Measurements from ENCODE around the gene CDH15. TPM values are rescaled to one million over a fixed set of nuclear protein-coding genes. Genes with fewer than 3 reads are reported as not detected.

The CDH15 gene
- total RNA-seq, 1 experiment from 2014 or later, result 3.8 TPM

DNA sequence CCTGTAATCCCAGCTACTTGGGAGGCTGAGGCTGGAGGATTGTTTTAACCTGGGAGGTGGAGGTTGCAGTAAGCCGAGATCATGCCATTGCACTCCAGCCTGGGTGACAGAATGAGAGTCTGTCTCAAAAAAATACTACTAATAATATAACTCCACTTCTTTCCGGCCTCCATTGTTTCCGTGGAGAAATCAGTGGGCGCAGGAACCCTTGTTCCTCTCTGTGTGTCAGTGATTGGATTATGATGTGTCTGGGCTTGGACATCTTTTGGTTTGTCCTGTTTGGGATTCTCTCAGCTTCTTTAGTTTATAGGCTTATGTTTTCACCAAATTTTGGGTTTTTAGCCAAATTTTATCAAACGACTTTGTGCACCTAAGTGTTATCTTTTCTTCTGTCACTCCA lies 41.1 kb upstream of the CDH15 start:
- TF ChIP-seq CEBPB (IDR thresholded peaks at IDR 0.05; ENCODE audit: low read depth) (no peak), YY1 (IDR thresholded peaks at IDR 0.05; ENCODE audit: extremely low read depth, insufficient replicate concordance, low read depth, low read length) (no peak), RAD21 (IDR thresholded peaks at IDR 0.05; ENCODE audit: low read depth) (no peak), FOSL1 (IDR thresholded peaks at IDR 0.05; ENCODE audit: low read depth) (no peak), ZNF274 (IDR thresholded peaks at IDR 0.05; ENCODE audit: low read depth, low read length) (no peak), CBX3 (IDR thresholded peaks at IDR 0.05; ENCODE audit: low read depth) (no peak), TCF7L2 (IDR thresholded peaks at IDR 0.05; ENCODE audit: borderline replicate concordance, extremely low read depth, insufficient read depth, insufficient read length) (no peak), SIN3A (IDR thresholded peaks at IDR 0.05; ENCODE audit: low read depth) (no peak), JUND (IDR thresholded peaks at IDR 0.05) (no peak), ELF1 (IDR thresholded peaks at IDR 0.05; ENCODE audit: borderline replicate concordance, low read depth) (no peak), EGR1 (IDR thresholded peaks at IDR 0.05; ENCODE audit: low read depth) (no peak), ZFX (IDR thresholded peaks at IDR 0.05) (no peak), EZH2 (IDR thresholded peaks at IDR 0.05) (no peak)
- TF ChIP-seq, protein P1, sequence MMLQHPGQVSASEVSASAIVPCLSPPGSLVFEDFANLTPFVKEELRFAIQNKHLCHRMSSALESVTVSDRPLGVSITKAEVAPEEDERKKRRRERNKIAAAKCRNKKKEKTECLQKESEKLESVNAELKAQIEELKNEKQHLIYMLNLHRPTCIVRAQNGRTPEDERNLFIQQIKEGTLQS (IDR thresholded peaks at IDR 0.05), result no peak
- TF ChIP-seq, protein P2, sequence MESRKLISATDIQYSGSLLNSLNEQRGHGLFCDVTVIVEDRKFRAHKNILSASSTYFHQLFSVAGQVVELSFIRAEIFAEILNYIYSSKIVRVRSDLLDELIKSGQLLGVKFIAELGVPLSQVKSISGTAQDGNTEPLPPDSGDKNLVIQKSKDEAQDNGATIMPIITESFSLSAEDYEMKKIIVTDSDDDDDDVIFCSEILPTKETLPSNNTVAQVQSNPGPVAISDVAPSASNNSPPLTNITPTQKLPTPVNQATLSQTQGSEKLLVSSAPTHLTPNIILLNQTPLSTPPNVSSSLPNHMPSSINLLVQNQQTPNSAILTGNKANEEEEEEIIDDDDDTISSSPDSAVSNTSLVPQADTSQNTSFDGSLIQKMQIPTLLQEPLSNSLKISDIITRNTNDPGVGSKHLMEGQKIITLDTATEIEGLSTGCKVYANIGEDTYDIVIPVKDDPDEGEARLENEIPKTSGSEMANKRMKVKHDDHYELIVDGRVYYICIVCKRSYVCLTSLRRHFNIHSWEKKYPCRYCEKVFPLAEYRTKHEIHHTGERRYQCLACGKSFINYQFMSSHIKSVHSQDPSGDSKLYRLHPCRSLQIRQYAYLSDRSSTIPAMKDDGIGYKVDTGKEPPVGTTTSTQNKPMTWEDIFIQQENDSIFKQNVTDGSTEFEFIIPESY (IDR thresholded peaks at IDR 0.05; ENCODE audit: extremely low read depth, insufficient replicate concordance, low read length), result no peak
- TF ChIP-seq, protein P3, sequence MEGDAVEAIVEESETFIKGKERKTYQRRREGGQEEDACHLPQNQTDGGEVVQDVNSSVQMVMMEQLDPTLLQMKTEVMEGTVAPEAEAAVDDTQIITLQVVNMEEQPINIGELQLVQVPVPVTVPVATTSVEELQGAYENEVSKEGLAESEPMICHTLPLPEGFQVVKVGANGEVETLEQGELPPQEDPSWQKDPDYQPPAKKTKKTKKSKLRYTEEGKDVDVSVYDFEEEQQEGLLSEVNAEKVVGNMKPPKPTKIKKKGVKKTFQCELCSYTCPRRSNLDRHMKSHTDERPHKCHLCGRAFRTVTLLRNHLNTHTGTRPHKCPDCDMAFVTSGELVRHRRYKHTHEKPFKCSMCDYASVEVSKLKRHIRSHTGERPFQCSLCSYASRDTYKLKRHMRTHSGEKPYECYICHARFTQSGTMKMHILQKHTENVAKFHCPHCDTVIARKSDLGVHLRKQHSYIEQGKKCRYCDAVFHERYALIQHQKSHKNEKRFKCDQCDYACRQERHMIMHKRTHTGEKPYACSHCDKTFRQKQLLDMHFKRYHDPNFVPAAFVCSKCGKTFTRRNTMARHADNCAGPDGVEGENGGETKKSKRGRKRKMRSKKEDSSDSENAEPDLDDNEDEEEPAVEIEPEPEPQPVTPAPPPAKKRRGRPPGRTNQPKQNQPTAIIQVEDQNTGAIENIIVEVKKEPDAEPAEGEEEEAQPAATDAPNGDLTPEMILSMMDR (IDR thresholded peaks at IDR 0.05 in 2 of 3, conservative IDR thresholded peaks at IDR 0.05 in 1 of 3; ENCODE audit: borderline replicate concordance in 1 of 3, insufficient read depth in 1 of 3, low read depth in 2 of 3, low read length in 2 of 3), result no peak
- intact Hi-C loops (cut with micrococcal nuclease), result no loop called here
- peaks cover 10% of the 10 kb centered on the region for H3K79me2 ChIP-seq (ENCODE audit: insufficient read depth, low read length)
- H3K27me3 ChIP-seq (ENCODE audit: insufficient read depth, low read length), result no peaks in the 10 kb centered on the region
- no peak overlapping the region for H3K9ac ChIP-seq (ENCODE audit: low read length)
- DNase-seq (ENCODE audit: low read depth, low spot score), result no peak
- no peak overlapping the region for H3K4me3 ChIP-seq (replicated peaks in 1 of 2; ENCODE audit: low read depth in 1 of 2, low read length in 2 of 2)
- H3K36me3 ChIP-seq (ENCODE audit: control insufficient read depth in 1 of 2, insufficient read depth in 2 of 2, low read length in 2 of 2), result peaks cover 8 to 44% of the 10 kb centered on the region in 2 experiments
- ChIA-PET RAD21 (ENCODE audit: low non-redundant PET in 1 of 2, low total read pairs in 2 of 2, uncharacterized antibody in 2 of 2, unreplicated experiment in 2 of 2) (no interaction called here), CTCF (no interaction called here), POLR2A (no interaction called here)
- no TSS peak for BruUV-seq (replicated peaks)
- H3K27ac ChIP-seq (ENCODE audit: low read depth, low read length), result no peak overlapping the region
- H3K9me3 ChIP-seq (ENCODE audit: control insufficient read depth in 1 of 2, insufficient read depth in 1 of 2, low read depth in 1 of 2, low read length in 2 of 2), result peaks cover 18 to 20% of the 10 kb centered on the region in 2 experiments; a peak in 3 of 4 replicates
- H3K9me2 ChIP-seq (ENCODE audit: insufficient read depth), result no peaks in the 10 kb centered on the region
- H4K20me1 ChIP-seq (ENCODE audit: insufficient read depth), result no peaks in the 10 kb centered on the region
- H2AFZ ChIP-seq (ENCODE audit: low read depth, low read length, poor library complexity, severe bottlenecking), result no peak overlapping the region
- ATAC-seq, result no peak
- no peaks in the 10 kb centered on the region for H3K4me1 ChIP-seq (ENCODE audit: control insufficient read depth in 1 of 2, insufficient read depth in 2 of 2, low read length in 2 of 2)
- no peak overlapping the region for H3K4me2 ChIP-seq (ENCODE audit: low read length)

Measured in HCT116 (cell line).